K562 (cell line): ENCODE measurements around the gene SLC30A1. TPM values are rescaled to one million over a fixed set of nuclear protein-coding genes. Genes with fewer than 3 reads are reported as not detected.

Source experiments
- ATAC-seq: fragments of 200-7000 bp; cut with Tn5 transposase; 3 replicates; pipeline ENCODE4 v1.9.1; 2020; ENCODE audit warnings: moderate library complexity
- BruUV-seq: library from RNA; stranded (reverse); fragments of 400-500 nt; replicated peaks from 2 replicates; lab custom pipeline; 2021; lab: Mats Ljungman, UMichigan
- CTCF ChIA-PET: fragments of 300-600 bp; formaldehyde crosslinking; extraction: SDS; loops from one replicate; lab custom pipeline; 2021; ENCODE audit warnings: low intra/inter-chr PET ratio; lab: Yijun Ruan, JAX
- POLR2A ChIA-PET: fragments of 300-600, 350-650 bp; sonication (Branson Sonifier 250); formaldehyde crosslinking; extraction: SDS; loops from one replicate; lab custom pipeline; 2021; ENCODE audit warnings: antibody characterized with exemption, inconsistent platforms; lab: Yijun Ruan, JAX
- DNase-seq, 4 experiments: peaks; one replicate each; pipeline versions ENCODE4 v3.0.0 to v3.0.0-alpha.2; 2011 to 2018; ENCODE audit warnings: low spot score in 3 of 4, mixed read lengths in 3 of 4; ENCODE audit errors: extremely low read depth in 1 of 4
- FAIRE-seq: peaks from 2 replicates; lab custom pipeline; 2011; peaks lifted over from hg19 to GRCh38; lab: Jason Lieb, UNC
- H2AFZ ChIP-seq: 2 replicates; pipeline ENCODE4 v1.6.0; 2011; ENCODE audit warnings: low read depth, low read length, control low read depth, inconsistent platforms
- H3K27ac ChIP-seq: fragments of 200-600 bp; 3 replicates; pipeline ENCODE4 v1.8.0; 2011; ENCODE audit warnings: low read depth, mild to moderate bottlenecking, control low read depth, inconsistent platforms, low read length, moderate library complexity, mixed read lengths; ENCODE audit errors: extremely low read depth
- H3K27me3 ChIP-seq, 2 experiments: fragments of 300-600 bp in 1 of 2; 2 replicates in 1 of 2; 3 replicates in 1 of 2; pipeline versions ENCODE4 v1.6.0 to v1.8.0; 2011; ENCODE audit warnings: inconsistent platforms in 2 of 2, low read length in 2 of 2, mild to moderate bottlenecking in 1 of 2, mixed read lengths in 1 of 2, moderate library complexity in 1 of 2; ENCODE audit not compliant: control insufficient read depth in 2 of 2, insufficient read depth in 2 of 2
- H3K36me3 ChIP-seq: fragments of 300-600 bp; 3 replicates; pipeline ENCODE4 v1.8.0; 2011; ENCODE audit warnings: mild to moderate bottlenecking, low read length, inconsistent platforms; ENCODE audit not compliant: control insufficient read depth, insufficient read depth
- H3K4me1 ChIP-seq, 2 experiments: fragments of 200-600 bp in 1 of 2; replicated peaks in 1 of 2; 2 replicates in 1 of 2; 3 replicates in 1 of 2; pipeline versions ENCODE4 v1.5.1 to v1.8.0; 2011; ENCODE audit warnings: inconsistent platforms in 2 of 2, low read length in 2 of 2, mild to moderate bottlenecking in 1 of 2, mixed read lengths in 1 of 2, moderate library complexity in 1 of 2; ENCODE audit not compliant: control insufficient read depth in 2 of 2, insufficient read depth in 2 of 2
- H3K4me2 ChIP-seq: 2 replicates; pipeline ENCODE4 v1.6.1; 2011; ENCODE audit warnings: low read length, control low read depth, inconsistent platforms, mixed read lengths; ENCODE audit not compliant: insufficient read depth
- H3K4me3 ChIP-seq: fragments of 200-600 bp; sonication (generic), shearing (Covaris generic); 2 replicates; pipeline ENCODE4 v1.5.1; 2016; ENCODE audit warnings: control low read depth, inconsistent platforms
- H3K79me2 ChIP-seq: fragments of 200-600 bp; 3 replicates; pipeline ENCODE4 v1.8.0; 2011; ENCODE audit warnings: low read length, inconsistent platforms; ENCODE audit not compliant: control insufficient read depth, insufficient read depth
- H3K9ac ChIP-seq, 2 experiments: 2 replicates each; pipeline versions ENCODE4 v1.6.0 to v1.6.1; 2011; ENCODE audit warnings: low read depth in 2 of 2, low read length in 2 of 2, control low read depth in 1 of 2, inconsistent platforms in 1 of 2, mild to moderate bottlenecking in 1 of 2, mixed read lengths in 1 of 2; ENCODE audit not compliant: insufficient read depth in 1 of 2
- H3K9me1 ChIP-seq: one replicate; pipeline ENCODE4 v1.6.0; 2011; ENCODE audit warnings: inconsistent platforms, mild to moderate bottlenecking, low read length, moderate library complexity; ENCODE audit not compliant: control insufficient read depth, insufficient read depth
- H3K9me3 ChIP-seq: replicated peaks from 2 replicates; pipeline ENCODE4 v1.5.1; 2011; ENCODE audit warnings: low read depth, low read length, inconsistent platforms; ENCODE audit not compliant: control insufficient read depth, insufficient read depth
- H4K20me1 ChIP-seq: replicated peaks from 2 replicates; pipeline ENCODE4 v1.6.1; 2011; ENCODE audit warnings: low read length, inconsistent platforms, mixed read lengths; ENCODE audit not compliant: control insufficient read depth, insufficient read depth
- CBX2 ChIP-seq: fragments of 200-600 bp; sonication (generic); IDR thresholded peaks from one replicate; pipeline ENCODE4 v1.6.1; 2012; ENCODE audit warnings: mild to moderate bottlenecking, low read length, inconsistent platforms; ENCODE audit not compliant: insufficient read depth, poor library complexity, severe bottlenecking
- CEBPG ChIP-seq, 3 experiments: fragments of 200-800 bp in 1 of 3; sonication (Bioruptor generic) in 1 of 3; sonication (generic) in 1 of 3; formaldehyde crosslinking in 1 of 3; IDR thresholded peaks in 2 of 3; conservative IDR thresholded peaks in 1 of 3; 2 replicates each; pipeline versions ENCODE4 v1.6.1 to v1.8.0; 2016 to 2022; ENCODE audit warnings: missing compliant biosample characterization in 2 of 3, missing genetic modification characterization in 2 of 3, mild to moderate bottlenecking in 1 of 3, missing genetic modification reagents in 1 of 3
- ETS2 ChIP-seq: IDR thresholded peaks from 2 replicates; pipeline ENCODE4 v1.6.1; 2016; ENCODE audit warnings: borderline replicate concordance, missing genetic modification characterization, mild to moderate bottlenecking, moderate library complexity, missing compliant biosample characterization; ENCODE audit not compliant: poor library complexity, severe bottlenecking
- HNRNPH1 ChIP-seq: fragments of 200-400 bp; formaldehyde crosslinking; optimal IDR thresholded peaks from 2 replicates; pipeline ENCODE3; 2017; ENCODE audit warnings: low read depth, mild to moderate bottlenecking, low read length, moderate library complexity
- MYNN ChIP-seq, 2 experiments: sonication (generic); formaldehyde crosslinking in 1 of 2; IDR thresholded peaks; 2 replicates each; pipeline versions ENCODE4 v1.5.0 to v1.6.1; 2016 to 2020; ENCODE audit warnings: antibody characterized with exemption in 1 of 2, missing genetic modification reagents in 1 of 2
- NFYB ChIP-seq: IDR thresholded peaks from 2 replicates; pipeline ENCODE4 v1.6.1; 2011; ENCODE audit warnings: mild to moderate bottlenecking, moderate library complexity; ENCODE audit not compliant: insufficient read length; ENCODE audit errors: extremely low read depth
- NR3C1 ChIP-seq: sonication (generic); formaldehyde crosslinking; IDR thresholded peaks from 2 replicates; pipeline ENCODE4 v1.8.1; 2022; ENCODE audit warnings: missing genetic modification reagents
- PML ChIP-seq: IDR thresholded peaks from 2 replicates; pipeline ENCODE4 v1.6.1; 2012; ENCODE audit warnings: low read length, inconsistent platforms
- RBBP5 ChIP-seq: fragments of 200-600 bp; sonication (generic); IDR thresholded peaks from 2 replicates; pipeline ENCODE4 v1.6.1; 2012; ENCODE audit warnings: borderline replicate concordance, mild to moderate bottlenecking, low read length, control low read depth, inconsistent platforms; ENCODE audit not compliant: insufficient read depth, poor library complexity, severe bottlenecking
- RFX1 ChIP-seq: fragments of 450-650 bp; IDR thresholded peaks from 2 replicates; pipeline ENCODE4 v1.6.1; 2016; ENCODE audit warnings: mild to moderate bottlenecking, moderate library complexity
- SMARCA5 ChIP-seq: fragments of 450-650 bp; IDR thresholded peaks from 2 replicates; pipeline ENCODE4 v1.6.1; 2016
- SRSF9 ChIP-seq: fragments of 200-400 bp; formaldehyde crosslinking; IDR thresholded peaks from 2 replicates; pipeline ENCODE4 v1.6.1; 2017; ENCODE audit warnings: low read depth, low read length, borderline replicate concordance
- THRB ChIP-seq: fragments of 450-650 bp; formaldehyde crosslinking; conservative IDR thresholded peaks from 2 replicates; pipeline ENCODE4 v1.4.0; 2022; ENCODE audit warnings: mild to moderate bottlenecking, missing genetic modification characterization
- YBX1 ChIP-seq: fragments of 450-650 bp; IDR thresholded peaks from 2 replicates; pipeline ENCODE4 v1.7.1; 2016; ENCODE audit warnings: mild to moderate bottlenecking
- ZBTB9 ChIP-seq: fragments of 450-650 bp; formaldehyde crosslinking; IDR thresholded peaks from 2 replicates; pipeline ENCODE4 v1.4.0; 2020; ENCODE audit warnings: mild to moderate bottlenecking, moderate library complexity
- ZFP36 ChIP-seq: fragments of 150-350 bp; IDR thresholded peaks from 2 replicates; pipeline ENCODE4 v1.6.1; 2018; ENCODE audit warnings: low read length, low read depth; ENCODE audit not compliant: partially characterized antibody
- ZNF717 ChIP-seq: fragments of 250-450 bp; sonication (Bioruptor Pico); IDR thresholded peaks from 2 replicates; pipeline ENCODE4 v1.5.0; 2021
- WGBS: fragments of 100-300 bp; shearing (Covaris generic); methylation state at CpG from one replicate; pipeline ENCODE4 v1.1.6; 2016; ENCODE audit warnings: low coverage, mixed read lengths; ENCODE audit not compliant: insufficient coverage; ENCODE audit errors: missing lambda C conversion rate; 5-methylcytosine and 5-hydroxymethylcytosine counted together
- in situ Hi-C: fragments of 300-500 bp; cut with MboI; formaldehyde crosslinking; loops from 4 replicates; pipeline ENCODE4 v1.15.0; 2018; ENCODE audit warnings: inconsistent platforms, mixed read lengths
- intact Hi-C: fragments of 100-400 bp; cut with micrococcal nuclease; formaldehyde crosslinking; loops from 2 replicates; pipeline ENCODE4 v1.14.2; 2022
- polyA plus RNA-seq, 8 experiments: library from polyadenylated mRNA; depleted of rRNA in 4 of 8; stranded (reverse) in 5 of 8; unstranded in 3 of 8; fragments of >200 nt; fragmentation: Nextera tagmentation in 2 of 8; fragmentation: Illumina TruSeq in 1 of 8; extraction: Ambion mirVana in 2 of 8; extraction: Trizol in 1 of 8; gene quantifications; 2 replicates each; pipeline versions ENCODE4 v1.2.1 to v1.2.3, GENCODE V29; 2011 to 2014; ENCODE audit warnings: inconsistent platforms in 1 of 8, missing spikeins in 1 of 8
- total RNA-seq, 7 experiments: library from RNA; depleted of rRNA in 6 of 7; stranded (reverse); fragments of >200 nt in 6 of 7; fragmentation: Illumina TruSeq in 2 of 7; extraction: Trizol in 2 of 7; gene quantifications; 2 replicates each; pipeline versions ENCODE4 v1.2.1 to v1.2.3, GENCODE V29; 2011 to 2021; ENCODE audit warnings: low replicate concordance in 1 of 7

Gene SLC30A1
- total and polyA plus RNA-seq, 9 of the 15 experiments (the other 6 are each of a cell fraction or from before 2014, with no cell fraction given) = 4.1 to 14.4 (median 6.6) TPM

DNA sequence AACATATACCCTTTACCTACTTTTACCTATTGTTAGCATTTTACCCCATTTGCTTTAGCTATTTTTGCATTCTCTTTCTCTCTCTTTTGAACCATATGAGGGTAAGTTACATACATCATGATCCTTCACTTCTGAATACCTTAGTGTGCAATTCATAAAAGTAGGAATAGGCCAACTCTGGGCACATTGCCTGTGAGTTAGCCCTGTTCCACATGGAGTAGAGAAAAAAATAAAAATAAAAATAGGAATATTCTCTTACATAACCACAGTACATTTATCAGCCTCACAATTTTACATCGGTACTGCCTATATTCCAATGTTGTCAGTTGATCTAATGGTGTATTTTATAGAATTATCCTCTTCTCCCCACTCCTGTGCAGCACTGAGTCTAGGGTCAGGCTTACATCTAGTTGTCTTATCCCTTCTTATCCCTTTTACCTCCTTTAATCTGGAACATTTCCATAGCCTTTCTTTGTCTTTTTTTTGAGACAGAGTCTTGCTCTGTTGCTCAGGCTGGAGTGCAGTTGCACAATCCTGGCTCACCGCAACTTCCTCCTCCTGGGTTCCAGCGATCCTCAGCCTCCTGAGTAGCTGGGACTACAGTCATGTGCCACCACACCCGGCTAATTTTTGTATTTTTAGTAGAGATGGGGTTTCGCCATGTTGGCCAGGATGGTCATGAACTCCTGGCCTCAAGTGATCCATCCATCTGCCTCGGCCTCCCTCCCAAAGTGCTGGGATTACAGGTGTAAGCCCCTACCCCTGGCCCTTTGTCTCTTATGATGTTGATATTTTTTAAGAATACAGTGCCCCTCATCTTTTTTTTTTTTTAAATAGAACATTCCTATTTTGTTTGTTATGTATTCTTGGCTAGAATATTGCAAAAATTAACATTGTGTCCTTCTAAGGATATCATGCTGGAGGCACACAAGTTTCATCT is 11.1 kb upstream of the SLC30A1 start (continued):
- TF ChIP-seq ZBTB9 (CRISPR knock-in tag) = no peak
- TF ChIP-seq NR3C1 (CRISPR knock-in tag) = no peak
- no peak for TF ChIP-seq PML

- H4K20me1 ChIP-seq = no peaks in the 10 kb centered on the region
- no peak overlapping the region for H2AFZ ChIP-seq
- no peak overlapping the region for H3K27ac ChIP-seq
- WGBS = 89% methylated on average over 4 of the region's 4 CpGs
- in situ Hi-C loops = no loop called here
- H3K4me3 ChIP-seq = no peak overlapping the region
- H3K36me3 ChIP-seq = no peaks in the 10 kb centered on the region
- TF ChIP-seq RBBP5 = no peak
- TF ChIP-seq CBX2 = no peak
- TF ChIP-seq MYNN (IDR thresholded peaks at IDR 0.05) = no peak
- TF ChIP-seq MYNN (CRISPR knock-in tag; IDR thresholded peaks at IDR 0.05) = no peak
- TF ChIP-seq SMARCA5 = no peak
- no peak for TF ChIP-seq CEBPG (CRISPR knock-in tag; IDR thresholded peaks at IDR 0.05)
- TF ChIP-seq CEBPG (tag; conservative IDR thresholded peaks at IDR 0.05 in 1 of 2, IDR thresholded peaks at IDR 0.05 in 1 of 2) = no peak
- no peak for TF ChIP-seq ETS2 (tag)
- TF ChIP-seq HNRNPH1 = no peak
- no peak for TF ChIP-seq NFYB
- no peak for TF ChIP-seq ZFP36
- no peak for TF ChIP-seq YBX1
- no peak for TF ChIP-seq SRSF9
- no peak for TF ChIP-seq RFX1
- TF ChIP-seq ZNF717 (CRISPR knock-in tag) = no peak
- TF ChIP-seq THRB (CRISPR knock-in tag) = no peak
- no peaks in the 10 kb centered on the region for H3K9me1 ChIP-seq
- H3K9me3 ChIP-seq = no peaks in the 10 kb centered on the region
- intact Hi-C loops = no loop called here
- ChIA-PET POLR2A (interaction anchor here (0.8 to 2.4 kb wide), 4 partner anchors 9 to 724 kb away, joined by 3 to 16 read pairs (median 3); partner anchors contain the start of gene SLC30A1), CTCF (no interaction called here)
- H3K27me3 ChIP-seq = no peaks in the 10 kb centered on the region
- no peak overlapping the region for H3K9ac ChIP-seq
- H3K4me1 ChIP-seq = peaks cover 5 to 20% of the 10 kb centered on the region in 2 experiments; a peak in 3 of 5 replicates
- no TSS peak for BruUV-seq
- H3K4me2 ChIP-seq = no peak overlapping the region
- FAIRE-seq (no peak), DNase-seq (no peak), ATAC-seq (no peak)
- H3K79me2 ChIP-seq = no peaks in the 10 kb centered on the region
These were observed 9.8 kb upstream of the SLC30A1 start for GRCh38 chr1:211588711-211589110.
